ENCODE measurements around the gene NDUFAB1.

DNA sequence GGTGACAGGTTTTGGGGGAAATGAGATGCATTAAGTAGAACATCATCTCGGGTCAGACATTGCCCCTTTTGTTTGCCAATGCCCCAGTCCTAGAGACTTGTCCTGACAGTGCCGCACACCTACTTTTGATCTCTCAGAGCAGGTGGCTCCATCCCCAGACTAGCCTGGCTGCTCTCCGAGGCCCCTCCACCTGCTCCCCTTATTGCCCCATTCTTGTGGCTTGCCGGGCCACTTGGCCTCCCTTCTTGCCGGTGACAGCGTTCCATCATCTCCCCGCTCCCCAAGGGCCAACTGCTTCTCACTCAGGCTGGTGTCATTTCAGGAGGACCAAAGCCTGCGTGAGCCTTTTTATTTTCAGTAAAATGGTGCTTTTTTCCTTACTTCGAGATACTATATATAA is 23.7 kb downstream of the NDUFAB1 start:
- TF ChIP-seq POLR2A (IDR thresholded peaks at IDR 0.05), result no peak
- TF ChIP-seq, protein P1, sequence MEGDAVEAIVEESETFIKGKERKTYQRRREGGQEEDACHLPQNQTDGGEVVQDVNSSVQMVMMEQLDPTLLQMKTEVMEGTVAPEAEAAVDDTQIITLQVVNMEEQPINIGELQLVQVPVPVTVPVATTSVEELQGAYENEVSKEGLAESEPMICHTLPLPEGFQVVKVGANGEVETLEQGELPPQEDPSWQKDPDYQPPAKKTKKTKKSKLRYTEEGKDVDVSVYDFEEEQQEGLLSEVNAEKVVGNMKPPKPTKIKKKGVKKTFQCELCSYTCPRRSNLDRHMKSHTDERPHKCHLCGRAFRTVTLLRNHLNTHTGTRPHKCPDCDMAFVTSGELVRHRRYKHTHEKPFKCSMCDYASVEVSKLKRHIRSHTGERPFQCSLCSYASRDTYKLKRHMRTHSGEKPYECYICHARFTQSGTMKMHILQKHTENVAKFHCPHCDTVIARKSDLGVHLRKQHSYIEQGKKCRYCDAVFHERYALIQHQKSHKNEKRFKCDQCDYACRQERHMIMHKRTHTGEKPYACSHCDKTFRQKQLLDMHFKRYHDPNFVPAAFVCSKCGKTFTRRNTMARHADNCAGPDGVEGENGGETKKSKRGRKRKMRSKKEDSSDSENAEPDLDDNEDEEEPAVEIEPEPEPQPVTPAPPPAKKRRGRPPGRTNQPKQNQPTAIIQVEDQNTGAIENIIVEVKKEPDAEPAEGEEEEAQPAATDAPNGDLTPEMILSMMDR (IDR thresholded peaks at IDR 0.05), result no peak
